Heart right ventricle (tissue), 16 donors: ENCODE measurements around the gene PRMT5. TPM values are rescaled to one million over a fixed set of nuclear protein-coding genes. Genes with fewer than 3 reads are reported as not detected.

Source experiments
- ATAC-seq, 8 donors: fragments of 200-7000 bp; cut with Tn5 transposase; one replicate each; pipeline ENCODE4 v1.9.1; 2020; ENCODE audit warnings: mild to moderate bottlenecking in 8 of 8, moderate library complexity in 8 of 8, moderate number of reproducible peaks in 1 of 8
- DNase-seq, 2 donors: peaks; one replicate each; pipeline ENCODE4 v3.0.0-alpha.2; 2020
- H3K27ac ChIP-seq, 10 donors: fragments of 200-600 bp; sonication (generic) in 2 of 10; one replicate each; pipeline versions ENCODE4 v1.5.0 to v1.8.0; 2020 to 2022; ENCODE audit warnings: mild to moderate bottlenecking in 3 of 10
- H3K27me3 ChIP-seq, 7 donors: fragments of 200-600 bp; one replicate each; pipeline ENCODE4 v1.8.0; 2021 to 2022; ENCODE audit warnings: mild to moderate bottlenecking in 2 of 7
- H3K36me3 ChIP-seq, 9 donors: fragments of 200-600 bp; sonication (generic) in 1 of 9; one replicate each; pipeline versions ENCODE4 v1.5.0 to v1.8.0; 2020 to 2022; ENCODE audit warnings: mild to moderate bottlenecking in 2 of 9
- H3K4me1 ChIP-seq, 9 donors: fragments of 200-600 bp; sonication (generic) in 1 of 9; one replicate each; pipeline versions ENCODE4 v1.5.0 to v1.8.0; 2020 to 2022; ENCODE audit warnings: mild to moderate bottlenecking in 4 of 9
- H3K4me3 ChIP-seq, 10 donors: fragments of 200-600 bp; sonication (generic) in 2 of 10; one replicate each; pipeline versions ENCODE4 v1.5.0 to v1.8.0; 2020 to 2022; ENCODE audit warnings: mild to moderate bottlenecking in 7 of 10, moderate library complexity in 2 of 10
- H3K9me3 ChIP-seq, 11 donors: fragments of 200-600 bp in 10 of 11; sonication (generic) in 2 of 11; one replicate each; pipeline versions ENCODE4 v1.5.0 to v1.8.0; 2013 to 2022; ENCODE audit warnings: mild to moderate bottlenecking in 2 of 11, control low read depth in 1 of 11, moderate library complexity in 1 of 11
- WGBS, 2 donors: extraction: QIAGEN DNeasy Blood & Tissue Kit; methylation state at CpG; one replicate each; pipeline ENCODE4 v1.1.7; 2013; ENCODE audit warnings: inconsistent platforms in 1 of 2; 5-methylcytosine and 5-hydroxymethylcytosine counted together
- intact Hi-C, 10 donors: fragments of 100-400 bp; cut with DNase I; formaldehyde crosslinking; loops; one replicate each; pipeline versions ENCODE4 v1.11.1 to v1.14.2; 2022
- polyA plus RNA-seq, 2 donors: library from polyadenylated mRNA; stranded (reverse); fragments of 200-250 nt; gene quantifications; one replicate each; pipeline ENCODE4 v1.2.3, GENCODE V29; 2013
- total RNA-seq, 10 donors: library from RNA; stranded (reverse); fragmentation: NEBNext Ultra II Directional in 3 of 10; extraction: Animal tissue kit (Norgen Biotek cat#: 25700) in 3 of 10; gene quantifications; one replicate each; pipeline versions ENCODE4 v1.2.1 to v1.2.4, GENCODE V29; 2021 to 2023
- TF ChIP-seq, protein P1 (sequence below), 9 donors: fragments of 200-600 bp; sonication (generic) in 2 of 9; IDR thresholded peaks; one replicate each; pipeline versions ENCODE4 v1.5.0 to v1.8.0; 2021 to 2022; ENCODE audit warnings: antibody characterized with exemption in 9 of 9, mild to moderate bottlenecking in 5 of 9, moderate library complexity in 1 of 9
- donor health status: Arrhythmogenic right ventricular cardiomyopathy.
- donor health status: ischemic (EF 13 %, LVEDD 7.1; RV severe dilation, severe dysfunction).
- donor health status: healthy with polysubstance abuse.
- donor health status: DM: no; HTN: yes; CAD: no.
- donor health status: DM: no; HTN: no; CAD: no.
- donor health status: ischemic (EF 25% LVEDD 6.9; RV normal size, moderate dysfunction).
- donor health status: ischemic (EF 25% LVEDD 5.7; RV mildly dilated, moderate dysfunction).
- donor health status: healthy.
- donor health status: DM: yes; HTN: yes; CAD: no.
- donor health status: Ischemic cardiomyopathy.
- donor health status: ischemic (EF 35%, LVEDD 5.7; RV mildly dilated, moderate dysfunction).
- donor health status: nonischemic (EF 11% LVEDD 7.7; RV severe dilation, severe dysfunction).
- donor health status: DM: yes; HTN: yes; CAD: no.
- donor health status: PGD.
- donor health status: ischemic (EF 29% LVEDD 5.4; RV normal size, mild dysfunction).
- donor health status: nonischemic (EF 23%, LVEDD 6.1; RV moderate dilation, normal function).

PRMT5 gene
- total and polyA plus RNA-seq, 12 donors = 7.8 to 75.1 (median 48.2) TPM

GRCh38 chr14:22882529-22883172, 46.5 kb downstream of the PRMT5 start:
- peak in 1 of 8 donors; percentile 5 for ATAC-seq

GRCh38 chr14:22882064-22882463, 47.1 kb downstream of the PRMT5 start:
- TF ChIP-seq, protein P1, sequence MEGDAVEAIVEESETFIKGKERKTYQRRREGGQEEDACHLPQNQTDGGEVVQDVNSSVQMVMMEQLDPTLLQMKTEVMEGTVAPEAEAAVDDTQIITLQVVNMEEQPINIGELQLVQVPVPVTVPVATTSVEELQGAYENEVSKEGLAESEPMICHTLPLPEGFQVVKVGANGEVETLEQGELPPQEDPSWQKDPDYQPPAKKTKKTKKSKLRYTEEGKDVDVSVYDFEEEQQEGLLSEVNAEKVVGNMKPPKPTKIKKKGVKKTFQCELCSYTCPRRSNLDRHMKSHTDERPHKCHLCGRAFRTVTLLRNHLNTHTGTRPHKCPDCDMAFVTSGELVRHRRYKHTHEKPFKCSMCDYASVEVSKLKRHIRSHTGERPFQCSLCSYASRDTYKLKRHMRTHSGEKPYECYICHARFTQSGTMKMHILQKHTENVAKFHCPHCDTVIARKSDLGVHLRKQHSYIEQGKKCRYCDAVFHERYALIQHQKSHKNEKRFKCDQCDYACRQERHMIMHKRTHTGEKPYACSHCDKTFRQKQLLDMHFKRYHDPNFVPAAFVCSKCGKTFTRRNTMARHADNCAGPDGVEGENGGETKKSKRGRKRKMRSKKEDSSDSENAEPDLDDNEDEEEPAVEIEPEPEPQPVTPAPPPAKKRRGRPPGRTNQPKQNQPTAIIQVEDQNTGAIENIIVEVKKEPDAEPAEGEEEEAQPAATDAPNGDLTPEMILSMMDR (IDR thresholded peaks at IDR 0.05) = no peak
- WGBS, 2 donors = 39 to 41% methylated on average over 7 of the region's 7 CpGs
- DNase-seq = no peak
- Histone ChIP-seq H3K27me3 (peaks cover 0 to 10% (median 0%) of the 10 kb centered on the region in 7 donors), H3K4me1 (peaks cover 0 to 17% (median 3%) of the 10 kb centered on the region in 9 donors), H3K36me3 (peaks cover 0 to 29% (median 12%) of the 10 kb centered on the region in 9 donors), H3K9me3 (no peaks in the 10 kb centered on the region), H3K4me3 (no peak overlapping the region), H3K27ac (no peak overlapping the region)
- ATAC-seq = no peak
- intact Hi-C loops = no loop called here

More at GRCh38 chr14:22882529-22883172, 46.5 kb downstream of the PRMT5 start:
- no peak overlapping the region for H3K4me3 ChIP-seq
- no peak for DNase-seq
- no peaks in the 10 kb centered on the region for H3K9me3 ChIP-seq
- 26 to 32% methylated on average over 6 of the region's 6 CpGs for WGBS, 2 donors
- peaks cover 0 to 23% (median 7%) of the 10 kb centered on the region in 9 donors for H3K4me1 ChIP-seq
- H3K36me3 ChIP-seq = peaks cover 0 to 23% (median 6%) of the 10 kb centered on the region in 9 donors
- TF ChIP-seq, protein P1 (IDR thresholded peaks at IDR 0.05) = no peak
- intact Hi-C loops = no loop called here
- H3K27me3 ChIP-seq = peaks cover 0 to 10% (median 3%) of the 10 kb centered on the region in 7 donors
- H3K27ac ChIP-seq = no peak overlapping the region

- H3K27ac ChIP-seq = no peak overlapping the region
- ATAC-seq (no peak), DNase-seq (no peak)
- H3K36me3 ChIP-seq = peaks cover 0 to 64% (median 42%) of the 10 kb centered on the region in 9 donors
- H3K9me3 ChIP-seq = no peaks in the 10 kb centered on the region
- peaks cover 0 to 14% (median 4%) of the 10 kb centered on the region in 9 donors for H3K4me1 ChIP-seq
- intact Hi-C loops = no loop called here
- H3K27me3 ChIP-seq = peaks cover 0 to 5% (median 0%) of the 10 kb centered on the region in 7 donors
- no peak overlapping the region for H3K4me3 ChIP-seq
- TF ChIP-seq, protein P1 (IDR thresholded peaks at IDR 0.05) = no peak
- 80 to 81% methylated on average over 8 of the region's 8 CpGs for WGBS, 2 donors
Observed at GRCh38 chr14:22878271-22879246, 50.6 kb downstream of the PRMT5 start.

DNA sequence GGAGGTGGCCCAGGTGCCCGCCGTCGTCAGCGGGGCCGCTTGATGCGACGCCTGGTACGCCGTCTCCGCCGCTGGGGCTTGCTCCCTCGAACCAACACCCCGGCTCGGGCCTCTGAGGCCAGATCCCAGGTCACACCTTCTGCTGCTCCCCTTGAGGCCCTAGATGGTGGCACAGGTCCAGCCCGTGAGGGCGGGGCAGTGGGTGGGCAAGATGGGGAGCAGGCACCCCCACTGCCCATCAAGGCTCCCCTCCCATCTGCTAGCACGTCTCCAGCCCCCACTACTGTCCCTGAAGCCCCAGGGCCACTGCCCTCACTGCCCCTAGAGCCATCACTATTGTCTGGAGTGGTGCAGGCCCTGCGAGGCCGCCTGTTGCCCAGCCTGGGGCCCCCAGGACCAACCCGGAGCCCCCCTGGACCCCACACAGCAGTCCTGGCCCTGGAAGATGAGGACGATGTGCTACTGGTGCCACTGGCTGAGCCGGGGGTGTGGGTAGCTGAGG, 52.1 kb downstream of the PRMT5 start:
- intact Hi-C loops = no loop called here
- no peaks in the 10 kb centered on the region for H3K9me3 ChIP-seq
- 94 to 96% methylated on average over 22 of the region's 22 CpGs for WGBS, 2 donors
- H3K27ac ChIP-seq = no peak overlapping the region
- no peak overlapping the region for H3K4me3 ChIP-seq
- no peak for ATAC-seq
- TF ChIP-seq, protein P1 (IDR thresholded peaks at IDR 0.05) = no peak
- peaks cover 2 to 15% (median 13%) of the 10 kb centered on the region in 9 donors for H3K4me1 ChIP-seq
- H3K27me3 ChIP-seq = no peaks in the 10 kb centered on the region
- no peak for DNase-seq
- H3K36me3 ChIP-seq = peaks cover 0 to 69% (median 45%) of the 10 kb centered on the region in 9 donors
